ENCODE results near the gene CLCNKB. TPM values are rescaled to one million over a fixed set of nuclear protein-coding genes. Genes with fewer than 3 reads are reported as not detected.
A peak's percentile ranks its signal among the peaks of the same experiment; 100 is the strongest.

Gene CLCNKB
- total and polyA plus RNA-seq, 2 of the 13 experiments (the other 11 are each of a cell fraction or from before 2014, with no cell fraction given) = 0.04 TPM; not detected in 1

- TF ChIP-seq ARHGAP35 (CRISPR knock-in tag; IDR thresholded peaks at IDR 0.05; ENCODE audit: borderline replicate concordance) = no peak
- TF ChIP-seq ATF7-NPFF (CRISPR knock-in tag; IDR thresholded peaks at IDR 0.05; ENCODE audit: low read depth) = no peak
- TF ChIP-seq CENPT (CRISPR knock-in tag; IDR thresholded peaks at IDR 0.05; ENCODE audit: low read depth) = no peak
- no peak for TF ChIP-seq SETDB1 (CRISPR knock-in tag; IDR thresholded peaks at IDR 0.05; ENCODE audit: borderline replicate concordance)
- TF ChIP-seq ZNF576 (CRISPR knock-in tag; IDR thresholded peaks at IDR 0.05) = no peak
- no peak for TF ChIP-seq ATRX (CRISPR knock-in tag; IDR thresholded peaks at IDR 0.05; ENCODE audit: borderline replicate concordance)
- no peak for TF ChIP-seq MTA3 (CRISPR knock-in tag; IDR thresholded peaks at IDR 0.05)
- peak; percentile 52 for TF ChIP-seq JARID2 (CRISPR knock-in tag; IDR thresholded peaks at IDR 0.05; ENCODE audit: insufficient replicate concordance)
- TF ChIP-seq ZSCAN20 (CRISPR knock-in tag; IDR thresholded peaks at IDR 0.05; ENCODE audit: borderline replicate concordance) = no peak
- no peak for TF ChIP-seq ZNF589 (CRISPR knock-in tag; conservative IDR thresholded peaks at IDR 0.05)
- TF ChIP-seq SKIL (CRISPR knock-in tag; IDR thresholded peaks at IDR 0.05; ENCODE audit: borderline replicate concordance) = no peak
- no peak for TF ChIP-seq ZMAT3 (CRISPR knock-in tag; conservative IDR thresholded peaks at IDR 0.05)
- no peak for TF ChIP-seq POGZ (CRISPR knock-in tag; IDR thresholded peaks at IDR 0.05)
- TF ChIP-seq E2F2 (CRISPR knock-in tag; IDR thresholded peaks at IDR 0.05; ENCODE audit: borderline replicate concordance) = no peak
- TF ChIP-seq ZNF674 (CRISPR knock-in tag; IDR thresholded peaks at IDR 0.05; ENCODE audit: low read depth) = no peak
- no peak for TF ChIP-seq ZFP36L2 (CRISPR knock-in tag; IDR thresholded peaks at IDR 0.05)
- no peak for TF ChIP-seq SIX4 (CRISPR knock-in tag; IDR thresholded peaks at IDR 0.05)
- no peak for TF ChIP-seq ZNF468 (CRISPR knock-in tag; IDR thresholded peaks at IDR 0.05)
- no peak for TF ChIP-seq ZNF33B (CRISPR knock-in tag; IDR thresholded peaks at IDR 0.05)
- TF ChIP-seq MYNN (CRISPR knock-in tag; IDR thresholded peaks at IDR 0.05; ENCODE audit: low read depth) = peak; percentile 74; the same call in 1 of the 2 replicates
- no peak for TF ChIP-seq ARNT (IDR thresholded peaks at IDR 0.05)
- TF ChIP-seq ZNF83 (CRISPR knock-in tag; IDR thresholded peaks at IDR 0.05; ENCODE audit: borderline replicate concordance) = no peak
- TF ChIP-seq GPN1 (CRISPR knock-in tag; IDR thresholded peaks at IDR 0.05; ENCODE audit: borderline replicate concordance) = no peak
- TF ChIP-seq KLF11 (CRISPR knock-in tag; IDR thresholded peaks at IDR 0.05) = no peak
- no peak for TF ChIP-seq TBX2 (CRISPR knock-in tag; IDR thresholded peaks at IDR 0.05; ENCODE audit: borderline replicate concordance)
- TF ChIP-seq KMT2B (CRISPR knock-in tag; IDR thresholded peaks at IDR 0.05) = 0 out of 2 replicates have a peak, but pooled peaks have one; percentile 31
- TF ChIP-seq SALL2 (CRISPR knock-in tag; IDR thresholded peaks at IDR 0.05) = no peak
- TF ChIP-seq PPARG (CRISPR knock-in tag; conservative IDR thresholded peaks at IDR 0.05) = 0 out of 2 replicates have a peak, but pooled peaks have one; percentile 34
- TF ChIP-seq ZNF629 (CRISPR knock-in tag; conservative IDR thresholded peaks at IDR 0.05) = peak; percentile 56
Observed at GRCh38 chr1:16078925-16079656, 35.5 kb downstream of the CLCNKB start (continued).

Data from HepG2 (cell line).